Mesenteric fat pad (tissue), 1 donor: ENCODE data around the gene NR1I3. TPM values are rescaled to one million over a fixed set of nuclear protein-coding genes. Genes with fewer than 3 reads are reported as not detected.

Source experiments
- DNase-seq: peaks from one replicate; pipeline ENCODE4 v3.0.0-alpha.2; 2020; ENCODE audit warnings: low spot score
- microRNA-seq: library from miRNA; unstranded; fragments of <30 nt; microRNA quantifications from one replicate; pipeline ENCODE4 v1.2.0, GENCODE V29; 2020; ENCODE audit warnings: borderline number of aligned reads
- total RNA-seq: library from RNA; stranded (reverse); fragmentation: NEBNext Ultra II Directional; extraction: Animal tissue kit (Norgen Biotek cat#: 25700); gene quantifications from one replicate; pipeline ENCODE4 v1.2.1, GENCODE V29; 2021
- donor health status: DM: yes; HTN: yes; CAD: no.

Gene NR1I3
- total RNA-seq, 1 donor from 2014 or later: not detected

GRCh38 chr1:161196521-161197451 lies 41.2 kb downstream of the NR1I3 start:
- no peak for DNase-seq

GRCh38 chr1:161196111-161196510 lies 41.9 kb downstream of the NR1I3 start:
- DNase-seq: no peak

- DNase-seq: no peak
These were observed 42.8 kb downstream of the NR1I3 start for GRCh38 chr1:161195171-161195570.

- DNase-seq: no peak
These were observed 44.3 kb downstream of the NR1I3 start for GRCh38 chr1:161193561-161194235.

- DNase-seq: no peak
These were observed 45.2 kb downstream of the NR1I3 start for GRCh38 chr1:161192476-161193465.

- no peak for DNase-seq
These were observed 46.0 kb downstream of the NR1I3 start for GRCh38 chr1:161191971-161192370.

GRCh38 chr1:161190962-161191521 lies 47.0 kb downstream of the NR1I3 start:
- DNase-seq: no peak

GRCh38 chr1:161189036-161189435 lies 49.0 kb downstream of the NR1I3 start:
- no peak for DNase-seq

GRCh38 chr1:161188381-161188780 lies 49.6 kb downstream of the NR1I3 start:
- no peak for DNase-seq

GRCh38 chr1:161187311-161187710 lies 50.7 kb downstream of the NR1I3 start:
- DNase-seq: no peak

- no peak for DNase-seq
These were observed 52.2 kb downstream of the NR1I3 start for GRCh38 chr1:161185732-161186311.

GRCh38 chr1:161185282-161185682 lies 52.7 kb downstream of the NR1I3 start:
- no peak for DNase-seq

GRCh38 chr1:161182214-161182613 lies 55.8 kb downstream of the NR1I3 start:
- no peak for DNase-seq

- no peak for DNase-seq
These were observed 57.4 kb downstream of the NR1I3 start for GRCh38 chr1:161180639-161181038.

- no peak for DNase-seq
These were observed 58.3 kb downstream of the NR1I3 start for GRCh38 chr1:161179698-161180097.

Small RNA genes lying within 50 kb of the gene (microRNA-seq; reads per million reads assigned to microRNA genes)
- gene MIR5187: not detected

Other genes starting within 250 kb of the NR1I3 start
- 55.5 TPM for gene F11R, start 217.1 kb downstream of the NR1I3 start, total RNA-seq
- 11.0 TPM for gene TSTD1, start 199.2 kb downstream of the NR1I3 start, total RNA-seq
- gene USF1, start 192.2 kb downstream of the NR1I3 start, total RNA-seq: 57.9 TPM
- gene ARHGAP30, start 168.3 kb downstream of the NR1I3 start, total RNA-seq: 26.0 TPM
- gene NECTIN4, start 148.6 kb downstream of the NR1I3 start, total RNA-seq: not detected
- gene KLHDC9, start 139.8 kb downstream of the NR1I3 start, total RNA-seq: not detected
- 66.9 TPM for gene PFDN2, start 120.2 kb downstream of the NR1I3 start, total RNA-seq
- 32.7 TPM for gene NIT1, start 120.1 kb downstream of the NR1I3 start, total RNA-seq
- gene DEDD, start 105.5 kb downstream of the NR1I3 start, total RNA-seq: 61.9 TPM
- 75.5 TPM for gene UFC1, start 84.2 kb downstream of the NR1I3 start, total RNA-seq
- gene USP21, start 78.7 kb downstream of the NR1I3 start, total RNA-seq: 16.5 TPM
- gene PPOX, start 71.8 kb downstream of the NR1I3 start, total RNA-seq: 19.4 TPM
- 32.1 TPM for gene B4GALT3, start 60.7 kb downstream of the NR1I3 start, total RNA-seq
- gene ADAMTS4, start 39.1 kb downstream of the NR1I3 start, total RNA-seq: 438 TPM
- gene NDUFS2, start 35.8 kb downstream of the NR1I3 start, total RNA-seq: 96.1 TPM
- 176 TPM for gene FCER1G, start 22.9 kb downstream of the NR1I3 start, total RNA-seq
- not detected for gene APOA2, start 14.6 kb downstream of the NR1I3 start, total RNA-seq
- gene TOMM40L, start 12.1 kb downstream of the NR1I3 start, total RNA-seq: 18.5 TPM
- 0.22 TPM for gene PCP4L1, start 20.5 kb upstream of the NR1I3 start, total RNA-seq
- 5.5 TPM for gene MPZ, start 71.8 kb upstream of the NR1I3 start, total RNA-seq
- gene SDHC, start 76.2 kb upstream of the NR1I3 start, total RNA-seq: 201 TPM
- not detected for gene CFAP126, start 129.7 kb upstream of the NR1I3 start, total RNA-seq